Fibroblast of pulmonary artery (primary cell): ENCODE data around the gene TWIST1.
A peak's percentile ranks its signal among the peaks of the same experiment; 100 is the strongest.

ENCODE experiments used
- DNase-seq: peaks from one replicate; pipeline ENCODE4 v3.0.0-alpha.2; 2010; ENCODE audit warnings: low read depth
- H3K4me3 ChIP-seq: replicated peaks from 2 replicates; pipeline ENCODE4 v1.5.1; 2011; ENCODE audit warnings: low read depth, mild to moderate bottlenecking, control low read depth, low read length, moderate library complexity
- CTCF ChIP-seq: IDR thresholded peaks from 2 replicates; pipeline ENCODE4 v1.5.1; 2011; ENCODE audit warnings: mild to moderate bottlenecking, control low read depth, low read length, inconsistent platforms; ENCODE audit errors: missing control alignments

TWIST1 gene

DNA sequence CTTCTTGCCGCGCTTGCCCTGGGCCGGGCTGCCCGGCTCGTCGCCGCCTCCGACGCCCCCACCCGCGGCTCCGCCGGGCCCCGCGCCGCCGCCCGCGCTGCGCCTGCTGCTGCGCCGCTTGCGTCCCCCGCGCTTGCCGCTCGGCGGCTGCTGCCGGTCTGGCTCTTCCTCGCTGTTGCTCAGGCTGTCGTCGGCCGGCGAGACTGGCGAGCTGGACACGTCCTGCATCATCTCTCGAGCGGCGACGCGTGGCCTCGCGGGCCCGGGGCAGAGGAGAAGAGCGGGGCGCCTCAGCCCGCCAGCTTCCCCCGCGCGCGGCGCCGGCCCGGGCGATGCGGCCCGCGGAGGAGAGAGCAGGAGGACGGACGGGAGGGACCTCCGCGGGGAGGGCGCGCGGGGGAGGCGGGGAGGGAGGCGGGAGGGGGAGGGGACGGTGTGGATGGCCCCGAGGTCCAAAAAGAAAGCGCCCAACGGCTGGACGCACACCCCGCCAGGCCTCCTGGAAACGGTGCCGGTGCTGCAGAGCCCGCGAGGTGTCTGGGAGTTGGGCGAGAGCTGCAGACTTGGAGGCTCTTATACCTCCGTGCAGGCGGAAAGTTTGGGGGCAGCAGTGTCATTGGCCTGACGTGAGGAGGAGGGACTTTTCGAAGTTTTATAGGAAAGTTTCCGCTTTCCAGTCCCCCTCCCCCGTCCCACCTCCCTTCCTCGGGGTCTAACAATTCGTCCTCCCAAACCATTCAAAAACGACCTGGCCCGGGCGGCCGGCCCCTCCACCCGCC is at the start of gene TWIST1:
Gene TWIST1, minus strand, starts transcription at position 546 of the 779 bp plus-strand sequence. Its CDS starts 315 bp downstream, at position 231.
- TF ChIP-seq CTCF, result no peak
- DNase-seq, result peak; percentile 95
- H3K4me3 ChIP-seq, result peak within 1 kb of the TSS; percentile 96

DNA sequence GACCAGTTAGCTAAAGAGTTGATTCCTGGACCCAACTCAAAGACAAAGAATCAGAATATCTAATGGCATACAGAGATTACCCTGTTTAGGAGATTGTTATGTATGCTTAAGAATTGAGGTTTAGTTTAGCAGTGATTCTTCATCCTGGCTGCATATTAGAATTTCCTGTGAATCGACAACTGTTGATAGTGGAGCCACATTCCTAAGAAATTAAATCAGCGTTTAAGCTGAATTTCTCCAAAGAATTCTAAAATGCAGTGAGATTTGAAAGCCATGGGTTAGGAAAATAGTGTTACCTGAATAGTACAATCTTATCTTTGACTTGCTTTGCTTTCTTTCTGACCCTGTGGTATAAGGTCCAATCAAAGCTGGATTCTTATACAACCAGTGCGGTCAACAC is 44.2 kb upstream of the TWIST1 start:
- DNase-seq, result peak; percentile 14
- no peak for TF ChIP-seq CTCF
- H3K4me3 ChIP-seq, result no peak overlapping the region

- peak; percentile 63 for DNase-seq
- TF ChIP-seq CTCF, result no peak
- H3K4me3 ChIP-seq, result no peak overlapping the region
Observed at GRCh38 chr7:19146699-19147098, 29.3 kb upstream of the TWIST1 start.

- TF ChIP-seq CTCF, result no peak
- DNase-seq, result no peak
- no peak overlapping the region for H3K4me3 ChIP-seq
Observed at GRCh38 chr7:19145434-19146115, 28.1 kb upstream of the TWIST1 start.

- no peak for DNase-seq
- H3K4me3 ChIP-seq, result no peak within 1 kb of the TSS
- TF ChIP-seq CTCF, result no peak
Observed at GRCh38 chr7:19144661-19145433, 27.4 kb upstream of the TWIST1 start, which contains the start of gene FERD3L. Gene FERD3L (minus strand): TSS chr7:19145421. CDS start chr7:19145362, 59 bp downstream.

- no peak for DNase-seq
- TF ChIP-seq CTCF, result no peak
- H3K4me3 ChIP-seq, result no peak overlapping the region
Observed at GRCh38 chr7:19143881-19144574, 26.6 kb upstream of the TWIST1 start.
